Bronchial epithelial cell (primary cell): ENCODE results near the gene RPS29. TPM values are rescaled to one million over a fixed set of nuclear protein-coding genes. Genes with fewer than 3 reads are reported as not detected.

Experiments used
- DNase-seq: peaks from one replicate; pipeline ENCODE4 v3.0.0-alpha.2; 2010; ENCODE audit warnings: low read depth
- FAIRE-seq: peaks from 2 replicates; lab custom pipeline; 2011; peaks lifted over from hg19 to GRCh38; lab: Jason Lieb, UNC
- H3K27me3 ChIP-seq: 2 replicates; pipeline ENCODE4 v1.5.1; 2011; ENCODE audit warnings: low read length; ENCODE audit not compliant: control insufficient read depth, insufficient read depth
- H3K36me3 ChIP-seq: 2 replicates; pipeline ENCODE4 v1.5.1; 2011; ENCODE audit warnings: low read length; ENCODE audit not compliant: control insufficient read depth, insufficient read depth
- H3K4me3 ChIP-seq: 2 replicates; pipeline ENCODE4 v1.5.1; 2011; ENCODE audit warnings: mild to moderate bottlenecking, low read depth, low read length, control low read depth
- CTCF ChIP-seq: IDR thresholded peaks from 2 replicates; pipeline ENCODE4 v1.5.1; 2011; ENCODE audit warnings: mild to moderate bottlenecking, moderate library complexity, low read length, control low read depth, inconsistent platforms; ENCODE audit not compliant: insufficient read depth, severe bottlenecking
- total RNA-seq: library from RNA; depleted of rRNA; stranded (reverse); fragments of >200 nt; gene quantifications from 2 replicates; pipeline ENCODE4 v1.2.1, GENCODE V29; 2014

The RPS29 gene
- total RNA-seq, 1 donor from 2014 or later, result 1,155 TPM

- H3K27me3 ChIP-seq, result no peaks in the 10 kb centered on the region
- no peaks in the 10 kb centered on the region for H3K36me3 ChIP-seq
- TF ChIP-seq CTCF, result peak; percentile 21
- DNase-seq (peak; percentile 27), FAIRE-seq (no peak)
- no peak overlapping the region for H3K4me3 ChIP-seq
Observed at GRCh38 chr14:49550286-49551184, 35.6 kb downstream of the RPS29 start.

- H3K36me3 ChIP-seq, result no peaks in the 10 kb centered on the region
- no peak for FAIRE-seq
- no peaks in the 10 kb centered on the region for H3K27me3 ChIP-seq
- no peak for TF ChIP-seq CTCF
- H3K4me3 ChIP-seq, result no peak overlapping the region
- peak; percentile 59 for DNase-seq
Observed at GRCh38 chr14:49549881-49550280, 36.3 kb downstream of the RPS29 start.

GRCh38 chr14:49549446-49549845 lies 36.7 kb downstream of the RPS29 start:
- TF ChIP-seq CTCF, result no peak
- H3K36me3 ChIP-seq, result no peaks in the 10 kb centered on the region
- H3K4me3 ChIP-seq, result no peak overlapping the region
- DNase-seq (no peak), FAIRE-seq (no peak)
- no peaks in the 10 kb centered on the region for H3K27me3 ChIP-seq

- no peak for TF ChIP-seq CTCF
- Histone ChIP-seq H3K27me3 (no peaks in the 10 kb centered on the region), H3K4me3 (no peak overlapping the region), H3K36me3 (no peaks in the 10 kb centered on the region)
- FAIRE-seq (no peak), DNase-seq (no peak)
Observed at GRCh38 chr14:49546766-49547165, 39.4 kb downstream of the RPS29 start.

GRCh38 chr14:49545716-49546115 lies 40.5 kb downstream of the RPS29 start:
- no peak for TF ChIP-seq CTCF
- Histone ChIP-seq H3K4me3 (no peak overlapping the region), H3K36me3 (no peaks in the 10 kb centered on the region), H3K27me3 (no peaks in the 10 kb centered on the region)
- FAIRE-seq, result no peak
- DNase-seq, result no peak
